Measurements from ENCODE around the gene ZSWIM1. TPM values are rescaled to one million over a fixed set of nuclear protein-coding genes. Genes with fewer than 3 reads are reported as not detected.

The ZSWIM1 gene
- total RNA-seq, 1 experiment from 2014 or later, result 17.4 TPM

DNA sequence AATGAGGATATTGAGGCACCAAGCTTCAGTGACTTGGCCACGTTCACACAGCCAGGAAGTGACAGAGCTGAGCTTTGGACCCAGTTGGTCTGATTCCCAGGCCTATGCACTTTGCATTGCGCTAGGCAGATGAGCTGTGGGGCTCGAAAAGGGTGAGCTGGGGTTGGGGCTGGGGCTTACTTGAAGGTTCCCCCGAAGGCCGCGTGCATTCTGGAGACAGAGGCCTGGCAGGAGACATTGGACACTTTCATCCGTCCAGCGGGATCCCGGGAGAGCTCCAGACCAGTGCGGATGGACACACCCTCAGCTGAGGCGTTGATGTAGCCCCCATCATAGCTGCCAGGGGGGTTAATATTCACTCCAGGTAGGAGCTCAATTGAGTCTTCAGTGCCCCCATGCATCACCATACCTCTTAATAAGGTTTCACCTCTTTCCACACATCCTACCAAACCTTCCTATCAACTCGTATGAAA lies 28.3 kb downstream of the ZSWIM1 start:
- Mint-ChIP-seq H3K27me3 (ENCODE audit: low read depth) (no peaks in the 10 kb centered on the region), H3K36me3 (peaks cover 43% of the 10 kb centered on the region), H3K4me3 (no peak overlapping the region), H3K9me3 (no peaks in the 10 kb centered on the region), H3K27ac (no peak overlapping the region), H3K4me1 (peaks cover 14% of the 10 kb centered on the region)
- TF ChIP-seq, protein P1, sequence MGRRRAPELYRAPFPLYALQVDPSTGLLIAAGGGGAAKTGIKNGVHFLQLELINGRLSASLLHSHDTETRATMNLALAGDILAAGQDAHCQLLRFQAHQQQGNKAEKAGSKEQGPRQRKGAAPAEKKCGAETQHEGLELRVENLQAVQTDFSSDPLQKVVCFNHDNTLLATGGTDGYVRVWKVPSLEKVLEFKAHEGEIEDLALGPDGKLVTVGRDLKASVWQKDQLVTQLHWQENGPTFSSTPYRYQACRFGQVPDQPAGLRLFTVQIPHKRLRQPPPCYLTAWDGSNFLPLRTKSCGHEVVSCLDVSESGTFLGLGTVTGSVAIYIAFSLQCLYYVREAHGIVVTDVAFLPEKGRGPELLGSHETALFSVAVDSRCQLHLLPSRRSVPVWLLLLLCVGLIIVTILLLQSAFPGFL (CRISPR knock-in tag; IDR thresholded peaks at IDR 0.05; ENCODE audit: borderline replicate concordance), result no peak
- TF ChIP-seq, protein P2, sequence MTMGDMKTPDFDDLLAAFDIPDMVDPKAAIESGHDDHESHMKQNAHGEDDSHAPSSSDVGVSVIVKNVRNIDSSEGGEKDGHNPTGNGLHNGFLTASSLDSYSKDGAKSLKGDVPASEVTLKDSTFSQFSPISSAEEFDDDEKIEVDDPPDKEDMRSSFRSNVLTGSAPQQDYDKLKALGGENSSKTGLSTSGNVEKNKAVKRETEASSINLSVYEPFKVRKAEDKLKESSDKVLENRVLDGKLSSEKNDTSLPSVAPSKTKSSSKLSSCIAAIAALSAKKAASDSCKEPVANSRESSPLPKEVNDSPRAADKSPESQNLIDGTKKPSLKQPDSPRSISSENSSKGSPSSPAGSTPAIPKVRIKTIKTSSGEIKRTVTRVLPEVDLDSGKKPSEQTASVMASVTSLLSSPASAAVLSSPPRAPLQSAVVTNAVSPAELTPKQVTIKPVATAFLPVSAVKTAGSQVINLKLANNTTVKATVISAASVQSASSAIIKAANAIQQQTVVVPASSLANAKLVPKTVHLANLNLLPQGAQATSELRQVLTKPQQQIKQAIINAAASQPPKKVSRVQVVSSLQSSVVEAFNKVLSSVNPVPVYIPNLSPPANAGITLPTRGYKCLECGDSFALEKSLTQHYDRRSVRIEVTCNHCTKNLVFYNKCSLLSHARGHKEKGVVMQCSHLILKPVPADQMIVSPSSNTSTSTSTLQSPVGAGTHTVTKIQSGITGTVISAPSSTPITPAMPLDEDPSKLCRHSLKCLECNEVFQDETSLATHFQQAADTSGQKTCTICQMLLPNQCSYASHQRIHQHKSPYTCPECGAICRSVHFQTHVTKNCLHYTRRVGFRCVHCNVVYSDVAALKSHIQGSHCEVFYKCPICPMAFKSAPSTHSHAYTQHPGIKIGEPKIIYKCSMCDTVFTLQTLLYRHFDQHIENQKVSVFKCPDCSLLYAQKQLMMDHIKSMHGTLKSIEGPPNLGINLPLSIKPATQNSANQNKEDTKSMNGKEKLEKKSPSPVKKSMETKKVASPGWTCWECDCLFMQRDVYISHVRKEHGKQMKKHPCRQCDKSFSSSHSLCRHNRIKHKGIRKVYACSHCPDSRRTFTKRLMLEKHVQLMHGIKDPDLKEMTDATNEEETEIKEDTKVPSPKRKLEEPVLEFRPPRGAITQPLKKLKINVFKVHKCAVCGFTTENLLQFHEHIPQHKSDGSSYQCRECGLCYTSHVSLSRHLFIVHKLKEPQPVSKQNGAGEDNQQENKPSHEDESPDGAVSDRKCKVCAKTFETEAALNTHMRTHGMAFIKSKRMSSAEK (CRISPR knock-in tag; IDR thresholded peaks at IDR 0.05; ENCODE audit: borderline replicate concordance), result no peak
- TF ChIP-seq NFATC4 (CRISPR knock-in tag; IDR thresholded peaks at IDR 0.05) (no peak), KAT7 (CRISPR knock-in tag; IDR thresholded peaks at IDR 0.05; ENCODE audit: borderline replicate concordance) (no peak)
- DNase-seq (ENCODE audit: low spot score) (no peak), ATAC-seq (no peak)
- ChIA-PET POLR2A (interaction anchor here (0.8 to 3.1 kb wide), 4 partner anchors 24 to 590 kb away, joined by 3 to 43 read pairs (median 4); partner anchors contain the start of genes PCIF1 and ZSWIM1), CTCF (interaction anchor here (0.7 to 1.7 kb wide), 2 partner anchors 111 to 1034 kb away, joined by 3 to 4 read pairs; no protein-coding TSS in a partner anchor)

DNA sequence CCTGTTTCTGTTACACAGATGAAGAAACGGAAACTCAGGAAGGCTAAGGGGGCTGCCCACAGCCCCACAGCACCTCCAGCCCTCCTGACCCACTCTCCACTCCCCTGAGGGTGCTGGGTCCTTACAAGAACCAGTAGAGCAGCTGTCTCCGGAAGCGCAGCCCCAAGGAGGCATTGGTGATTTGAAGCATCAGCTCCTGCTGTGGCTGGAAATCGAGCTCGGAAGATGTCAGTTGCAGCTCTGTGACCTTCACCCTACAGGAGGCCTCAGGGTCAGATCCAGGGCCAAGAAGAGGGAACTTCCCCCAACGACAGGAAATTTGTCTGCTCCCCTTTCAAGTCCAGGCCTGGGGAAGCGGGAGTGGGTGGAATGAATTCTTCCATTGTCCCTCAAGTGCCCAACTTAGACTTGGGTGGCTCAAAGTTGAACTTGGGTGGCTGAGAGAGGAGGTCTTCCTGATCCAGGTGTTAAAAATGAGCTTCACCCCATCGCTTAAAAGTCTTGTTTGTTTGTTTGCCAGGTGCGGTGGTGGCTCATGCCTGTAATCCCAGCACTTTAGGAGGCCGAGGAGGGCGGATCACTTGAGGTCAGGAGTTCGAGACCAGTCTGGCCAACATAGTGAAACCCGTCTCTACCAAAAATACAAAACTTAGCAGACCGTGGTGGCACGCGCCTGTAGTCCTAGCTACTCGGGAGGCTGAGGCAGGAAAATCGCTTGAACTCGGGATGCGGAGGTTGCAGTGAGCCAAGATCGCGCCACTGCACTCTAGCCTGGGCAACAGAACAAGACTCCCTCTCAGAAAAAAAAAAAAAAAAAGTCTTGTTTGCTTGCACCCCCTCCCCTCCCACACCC lies 29.0 kb downstream of the ZSWIM1 start:
- Mint-ChIP-seq H3K9me3 (no peaks in the 10 kb centered on the region), H3K36me3 (peaks cover 37% of the 10 kb centered on the region), H3K27me3 (ENCODE audit: low read depth) (no peaks in the 10 kb centered on the region), H3K4me1 (peaks cover 14% of the 10 kb centered on the region), H3K4me3 (peak overlapping the region; percentile 85), H3K27ac (no peak overlapping the region)
- no peak for TF ChIP-seq ZNF671 (CRISPR knock-in tag; IDR thresholded peaks at IDR 0.05)
- TF ChIP-seq GRHL2 (CRISPR knock-in tag; IDR thresholded peaks at IDR 0.05; ENCODE audit: insufficient replicate concordance, severe bottlenecking), result no peak
- TF ChIP-seq, protein P3, sequence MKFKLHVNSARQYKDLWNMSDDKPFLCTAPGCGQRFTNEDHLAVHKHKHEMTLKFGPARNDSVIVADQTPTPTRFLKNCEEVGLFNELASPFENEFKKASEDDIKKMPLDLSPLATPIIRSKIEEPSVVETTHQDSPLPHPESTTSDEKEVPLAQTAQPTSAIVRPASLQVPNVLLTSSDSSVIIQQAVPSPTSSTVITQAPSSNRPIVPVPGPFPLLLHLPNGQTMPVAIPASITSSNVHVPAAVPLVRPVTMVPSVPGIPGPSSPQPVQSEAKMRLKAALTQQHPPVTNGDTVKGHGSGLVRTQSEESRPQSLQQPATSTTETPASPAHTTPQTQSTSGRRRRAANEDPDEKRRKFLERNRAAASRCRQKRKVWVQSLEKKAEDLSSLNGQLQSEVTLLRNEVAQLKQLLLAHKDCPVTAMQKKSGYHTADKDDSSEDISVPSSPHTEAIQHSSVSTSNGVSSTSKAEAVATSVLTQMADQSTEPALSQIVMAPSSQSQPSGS (CRISPR knock-in tag; IDR thresholded peaks at IDR 0.05; ENCODE audit: borderline replicate concordance, low read depth), result no peak
- TF ChIP-seq, protein P4, sequence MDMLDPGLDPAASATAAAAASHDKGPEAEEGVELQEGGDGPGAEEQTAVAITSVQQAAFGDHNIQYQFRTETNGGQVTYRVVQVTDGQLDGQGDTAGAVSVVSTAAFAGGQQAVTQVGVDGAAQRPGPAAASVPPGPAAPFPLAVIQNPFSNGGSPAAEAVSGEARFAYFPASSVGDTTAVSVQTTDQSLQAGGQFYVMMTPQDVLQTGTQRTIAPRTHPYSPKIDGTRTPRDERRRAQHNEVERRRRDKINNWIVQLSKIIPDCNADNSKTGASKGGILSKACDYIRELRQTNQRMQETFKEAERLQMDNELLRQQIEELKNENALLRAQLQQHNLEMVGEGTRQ (CRISPR knock-in tag; IDR thresholded peaks at IDR 0.05), result no peak
- TF ChIP-seq, protein P5, sequence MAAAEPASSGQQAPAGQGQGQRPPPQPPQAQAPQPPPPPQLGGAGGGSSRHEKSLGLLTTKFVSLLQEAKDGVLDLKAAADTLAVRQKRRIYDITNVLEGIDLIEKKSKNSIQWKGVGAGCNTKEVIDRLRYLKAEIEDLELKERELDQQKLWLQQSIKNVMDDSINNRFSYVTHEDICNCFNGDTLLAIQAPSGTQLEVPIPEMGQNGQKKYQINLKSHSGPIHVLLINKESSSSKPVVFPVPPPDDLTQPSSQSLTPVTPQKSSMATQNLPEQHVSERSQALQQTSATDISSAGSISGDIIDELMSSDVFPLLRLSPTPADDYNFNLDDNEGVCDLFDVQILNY (CRISPR knock-in tag; IDR thresholded peaks at IDR 0.05), result no peak
- TF ChIP-seq FOXJ3 (CRISPR knock-in tag; IDR thresholded peaks at IDR 0.05; ENCODE audit: borderline replicate concordance), result no peak
- TF ChIP-seq, protein P6, sequence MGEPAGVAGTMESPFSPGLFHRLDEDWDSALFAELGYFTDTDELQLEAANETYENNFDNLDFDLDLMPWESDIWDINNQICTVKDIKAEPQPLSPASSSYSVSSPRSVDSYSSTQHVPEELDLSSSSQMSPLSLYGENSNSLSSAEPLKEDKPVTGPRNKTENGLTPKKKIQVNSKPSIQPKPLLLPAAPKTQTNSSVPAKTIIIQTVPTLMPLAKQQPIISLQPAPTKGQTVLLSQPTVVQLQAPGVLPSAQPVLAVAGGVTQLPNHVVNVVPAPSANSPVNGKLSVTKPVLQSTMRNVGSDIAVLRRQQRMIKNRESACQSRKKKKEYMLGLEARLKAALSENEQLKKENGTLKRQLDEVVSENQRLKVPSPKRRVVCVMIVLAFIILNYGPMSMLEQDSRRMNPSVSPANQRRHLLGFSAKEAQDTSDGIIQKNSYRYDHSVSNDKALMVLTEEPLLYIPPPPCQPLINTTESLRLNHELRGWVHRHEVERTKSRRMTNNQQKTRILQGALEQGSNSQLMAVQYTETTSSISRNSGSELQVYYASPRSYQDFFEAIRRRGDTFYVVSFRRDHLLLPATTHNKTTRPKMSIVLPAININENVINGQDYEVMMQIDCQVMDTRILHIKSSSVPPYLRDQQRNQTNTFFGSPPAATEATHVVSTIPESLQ (CRISPR knock-in tag; IDR thresholded peaks at IDR 0.05), result no peak
- DNase-seq (ENCODE audit: low spot score), result no peak
- ChIA-PET CTCF (interaction anchor here (0.6 to 2.7 kb wide), 5 partner anchors 20 to 111 kb away, joined by 4 to 13 read pairs (median 4); partner anchors contain the start of genes NEURL2 and PCIF1), POLR2A (interaction anchor here (0.6 to 3.1 kb wide), 9 partner anchors 9 to 591 kb away, joined by 3 to 43 read pairs (median 4); partner anchors contain the start of genes PCIF1 and ZSWIM1)
- ATAC-seq, result no peak

Data from WTC11 (cell line).